H9 (cell line): ENCODE measurements around the gene LSS. TPM values are rescaled to one million over a fixed set of nuclear protein-coding genes. Genes with fewer than 3 reads are reported as not detected.

Experiments used
- DNase-seq: peaks from one replicate; pipeline ENCODE4 v3.0.0-alpha.2; 2017
- H2AFZ ChIP-seq: one replicate; pipeline ENCODE4 v1.6.1; 2013; ENCODE audit warnings: mild to moderate bottlenecking, low read length, control low read depth, moderate library complexity
- H2AK5ac ChIP-seq: 2 replicates; pipeline ENCODE4 v1.6.1; 2013; ENCODE audit warnings: low read length, control low read depth, mixed read lengths; ENCODE audit not compliant: insufficient read length
- H2BK120ac ChIP-seq: one replicate; pipeline ENCODE4 v1.6.1; 2013; ENCODE audit warnings: low read depth, mild to moderate bottlenecking, low read length, control low read depth, inconsistent platforms; ENCODE audit not compliant: poor library complexity, severe bottlenecking
- H2BK12ac ChIP-seq: 2 replicates; pipeline ENCODE4 v1.6.1; 2013; ENCODE audit warnings: low read length, control low read depth, mixed read lengths, low read depth; ENCODE audit not compliant: insufficient read length
- H2BK15ac ChIP-seq: 2 replicates; pipeline ENCODE4 v1.6.1; 2013; ENCODE audit warnings: low read depth, low read length, control low read depth
- H2BK20ac ChIP-seq: one replicate; pipeline ENCODE4 v1.6.1; 2013; ENCODE audit warnings: low read depth, mild to moderate bottlenecking, low read length, control low read depth, inconsistent platforms; ENCODE audit not compliant: poor library complexity, severe bottlenecking
- H2BK5ac ChIP-seq: 2 replicates; pipeline ENCODE4 v1.6.1; 2013; ENCODE audit warnings: low read length, control low read depth, mixed read lengths; ENCODE audit not compliant: insufficient read length
- H3K14ac ChIP-seq: 2 replicates; pipeline ENCODE4 v1.6.1; 2013; ENCODE audit warnings: low read length, control low read depth; ENCODE audit not compliant: insufficient read depth
- H3K18ac ChIP-seq: 2 replicates; pipeline ENCODE4 v1.6.1; 2013; ENCODE audit warnings: low read depth, mild to moderate bottlenecking, mixed read lengths, low read length, control low read depth; ENCODE audit not compliant: insufficient read length
- H3K23ac ChIP-seq: 2 replicates; pipeline ENCODE4 v1.6.1; 2013; ENCODE audit warnings: low read length, control low read depth, mixed read lengths, low read depth; ENCODE audit not compliant: insufficient read length
- H3K23me2 ChIP-seq: 2 replicates; pipeline ENCODE4 v1.6.1; 2013; ENCODE audit warnings: low read depth, mild to moderate bottlenecking, mixed read lengths, low read length, control low read depth; ENCODE audit not compliant: insufficient read length, poor library complexity, severe bottlenecking
- H3K27ac ChIP-seq: 2 replicates; pipeline ENCODE4 v1.5.1; 2013; ENCODE audit warnings: low read length, control low read depth, mixed read lengths, low read depth; ENCODE audit not compliant: insufficient read length
- H3K27me3 ChIP-seq: 2 replicates; pipeline ENCODE4 v1.6.1; 2013; ENCODE audit warnings: low read length, control low read depth, inconsistent platforms; ENCODE audit not compliant: insufficient read depth
- H3K4ac ChIP-seq: 2 replicates; pipeline ENCODE4 v1.6.1; 2013; ENCODE audit warnings: low read depth, mild to moderate bottlenecking, control low read depth, inconsistent platforms, low read length, moderate library complexity
- H3K4me1 ChIP-seq: 2 replicates; pipeline ENCODE4 v1.6.1; 2013; ENCODE audit warnings: low read length, control low read depth, inconsistent platforms; ENCODE audit not compliant: insufficient read depth
- H3K4me2 ChIP-seq: 2 replicates; pipeline ENCODE4 v1.6.1; 2013; ENCODE audit warnings: low read length, control low read depth, mixed read lengths; ENCODE audit not compliant: insufficient read length, insufficient read depth
- H3K56ac ChIP-seq: 2 replicates; pipeline ENCODE4 v1.6.1; 2013; ENCODE audit warnings: low read depth, mild to moderate bottlenecking, mixed read lengths, low read length, control low read depth; ENCODE audit not compliant: insufficient read length
- H3K79me1 ChIP-seq: 2 replicates; pipeline ENCODE4 v1.6.1; 2013; ENCODE audit warnings: low read depth, mild to moderate bottlenecking, moderate library complexity, low read length, control low read depth, inconsistent platforms; ENCODE audit not compliant: insufficient read depth, poor library complexity, severe bottlenecking
- H3K79me2 ChIP-seq: 2 replicates; pipeline ENCODE4 v1.6.1; 2013; ENCODE audit warnings: low read length, control low read depth, inconsistent platforms; ENCODE audit not compliant: insufficient read depth
- H3K9ac ChIP-seq: 2 replicates; pipeline ENCODE4 v1.6.1; 2013; ENCODE audit warnings: low read length, control low read depth, mixed read lengths; ENCODE audit not compliant: insufficient read length; ENCODE audit errors: extremely low read depth
- H3K9me3 ChIP-seq: one replicate; pipeline ENCODE4 v1.6.1; 2013; ENCODE audit warnings: low read depth, low read length, inconsistent platforms; ENCODE audit not compliant: control insufficient read depth
- H3T11ph ChIP-seq: one replicate; pipeline ENCODE4 v1.6.1; 2013; ENCODE audit warnings: mild to moderate bottlenecking, low read length, control low read depth, inconsistent platforms
- H4K20me1 ChIP-seq: one replicate; pipeline ENCODE4 v1.6.1; 2013; ENCODE audit not compliant: control insufficient read depth, insufficient read length, insufficient read depth
- H4K5ac ChIP-seq: 2 replicates; pipeline ENCODE4 v1.6.1; 2013; ENCODE audit warnings: low read depth, mild to moderate bottlenecking, mixed read lengths, low read length, control low read depth; ENCODE audit not compliant: insufficient read length
- H4K8ac ChIP-seq: replicated peaks from 2 replicates; pipeline ENCODE4 v1.6.1; 2013; ENCODE audit warnings: low read length, control low read depth, mixed read lengths, low read depth; ENCODE audit not compliant: insufficient read length
- H4K91ac ChIP-seq: 2 replicates; pipeline ENCODE4 v1.6.1; 2013; ENCODE audit warnings: low read depth, mild to moderate bottlenecking, moderate library complexity, mixed read lengths, low read length, control low read depth; ENCODE audit not compliant: insufficient read length
- H3K27ac Mint-ChIP-seq, 3 experiments: 2 replicates in 2 of 3; 3 replicates in 1 of 3; pipeline ENCODE4 v1.8.0; 2020 to 2021; ENCODE audit warnings: mixed read lengths in 3 of 3, mild to moderate bottlenecking in 1 of 3, moderate library complexity in 1 of 3
- H3K27me3 Mint-ChIP-seq: 2 replicates; pipeline ENCODE4 v1.8.0; 2021; ENCODE audit warnings: low read depth, mild to moderate bottlenecking, moderate library complexity, mixed read lengths
- H3K36me3 Mint-ChIP-seq, 3 experiments: 2 replicates in 2 of 3; 3 replicates in 1 of 3; pipeline ENCODE4 v1.8.0; 2020 to 2021; ENCODE audit warnings: low read depth in 3 of 3, mixed read lengths in 3 of 3; ENCODE audit not compliant: insufficient read depth in 1 of 3
- H3K4me1 Mint-ChIP-seq, 2 experiments: 2 replicates each; pipeline ENCODE4 v1.8.0; 2020; ENCODE audit warnings: mixed read lengths in 2 of 2
- H3K4me3 Mint-ChIP-seq, 2 experiments: 2 replicates in 1 of 2; 3 replicates in 1 of 2; pipeline ENCODE4 v1.8.0; 2020 to 2021; ENCODE audit warnings: mild to moderate bottlenecking in 2 of 2, mixed read lengths in 2 of 2, moderate library complexity in 1 of 2
- H3K9me3 Mint-ChIP-seq, 2 experiments: 2 replicates in 1 of 2; 3 replicates in 1 of 2; pipeline ENCODE4 v1.8.0; 2020; ENCODE audit warnings: mild to moderate bottlenecking in 2 of 2, mixed read lengths in 2 of 2, moderate library complexity in 1 of 2
- WGBS: extraction: QIAGEN DNeasy Blood & Tissue Kit; methylation state at CpG from one replicate; pipeline ENCODE4 v1.1.7; 2013; ENCODE audit warnings: missing lambda C conversion rate, low lambda C conversion rate, mixed read lengths; ENCODE audit not compliant: insufficient read length; ENCODE audit errors: extremely low coverage; 5-methylcytosine and 5-hydroxymethylcytosine counted together
- total RNA-seq: library from RNA; stranded (reverse); gene quantifications from 2 replicates; pipeline ENCODE4 v1.2.1, GENCODE V29; 2021
- TF ChIP-seq, protein P1 (sequence below): fragments of 200-600 bp; sonication (generic); conservative IDR thresholded peaks from 3 replicates; pipeline ENCODE4 v1.8.0; 2021; ENCODE audit warnings: antibody characterized with exemption, mild to moderate bottlenecking

LSS gene
- total RNA-seq, 1 experiment from 2014 or later, result 69.2 TPM

DNA sequence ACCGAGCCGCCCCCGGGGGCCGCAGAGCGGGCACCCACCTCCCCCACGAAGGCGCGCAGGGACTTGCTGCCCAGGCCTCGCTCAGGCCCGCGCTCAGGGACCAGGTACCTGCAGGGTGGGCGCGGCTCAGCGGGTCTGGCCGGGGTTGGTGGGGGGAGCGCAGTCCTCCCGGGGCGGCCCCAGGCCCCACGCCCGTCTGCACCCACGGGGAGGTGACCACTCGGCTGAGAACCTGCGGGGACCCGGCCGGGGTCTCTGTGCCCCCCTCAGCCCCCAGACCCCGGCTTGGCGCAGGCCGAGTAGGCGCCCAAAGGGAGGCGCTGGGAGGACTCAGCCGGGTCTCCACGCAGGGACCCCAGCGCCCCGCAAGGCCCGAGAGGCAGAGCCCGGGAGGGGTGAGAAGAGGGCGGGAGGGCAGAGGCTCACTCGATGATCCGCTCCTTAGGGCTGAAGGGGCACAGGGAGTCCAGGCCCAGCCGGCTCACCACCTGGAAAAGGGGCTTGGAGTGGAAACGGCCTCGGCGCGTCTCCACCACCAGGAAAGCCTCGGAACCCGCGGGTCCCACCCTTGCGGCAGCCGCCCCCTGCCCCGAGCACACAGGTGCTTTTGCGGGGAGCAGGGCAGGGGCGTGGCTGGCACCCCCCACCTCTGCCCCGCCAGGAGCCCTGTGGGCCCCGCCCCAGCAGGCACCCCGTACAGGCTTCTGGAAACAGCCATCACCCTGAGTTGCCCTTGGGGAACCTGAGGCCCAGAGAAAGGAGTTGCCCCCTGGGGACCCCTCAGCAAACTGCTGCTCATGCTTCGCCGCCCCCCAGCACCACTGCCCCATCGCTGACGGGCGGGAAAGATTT lies 82.5 kb downstream of the LSS start:
- Histone ChIP-seq H2BK20ac (no peak overlapping the region), H3K27ac (no peak overlapping the region), H3K23ac (no peak overlapping the region), H4K91ac (no peak overlapping the region), H3K23me2 (no peaks in the 10 kb centered on the region), H3T11ph (no peak overlapping the region), H3K27me3 (no peaks in the 10 kb centered on the region), H3K79me1 (no peaks in the 10 kb centered on the region), H4K20me1 (no peaks in the 10 kb centered on the region), H3K79me2 (no peaks in the 10 kb centered on the region), H3K14ac (no peak overlapping the region), H3K9ac (no peak overlapping the region), H3K4ac (no peak overlapping the region), H3K4me1 (no peaks in the 10 kb centered on the region), H2BK15ac (no peak overlapping the region), H3K9me3 (no peaks in the 10 kb centered on the region), H3K4me2 (no peak overlapping the region), H4K5ac (no peak overlapping the region), H3K56ac (no peak overlapping the region), H2BK120ac (no peak overlapping the region), H4K8ac (no peak overlapping the region), H2BK12ac (no peak overlapping the region), H3K18ac (no peak overlapping the region), H2AFZ (no peak overlapping the region), H2BK5ac (no peak overlapping the region), H2AK5ac (no peak overlapping the region)
- Mint-ChIP-seq H3K36me3 (peaks cover 7 to 10% (median 8%) of the 10 kb centered on the region in 3 experiments; a peak in 5 of 7 replicates), H3K9me3 (peaks cover 5 to 6% of the 10 kb centered on the region in 2 experiments; a peak in 2 of 5 replicates), H3K27ac (peak overlapping the region in 1 of 3 experiments; percentile 69; a peak in 1 of 7 replicates), H3K27me3 (peaks cover 16% of the 10 kb centered on the region), H3K4me3 (no peak overlapping the region; a peak in 1 of 5 replicates), H3K4me1 (peaks cover 13 to 24% of the 10 kb centered on the region in 2 experiments; a peak in 3 of 4 replicates)
- TF ChIP-seq, protein P1, sequence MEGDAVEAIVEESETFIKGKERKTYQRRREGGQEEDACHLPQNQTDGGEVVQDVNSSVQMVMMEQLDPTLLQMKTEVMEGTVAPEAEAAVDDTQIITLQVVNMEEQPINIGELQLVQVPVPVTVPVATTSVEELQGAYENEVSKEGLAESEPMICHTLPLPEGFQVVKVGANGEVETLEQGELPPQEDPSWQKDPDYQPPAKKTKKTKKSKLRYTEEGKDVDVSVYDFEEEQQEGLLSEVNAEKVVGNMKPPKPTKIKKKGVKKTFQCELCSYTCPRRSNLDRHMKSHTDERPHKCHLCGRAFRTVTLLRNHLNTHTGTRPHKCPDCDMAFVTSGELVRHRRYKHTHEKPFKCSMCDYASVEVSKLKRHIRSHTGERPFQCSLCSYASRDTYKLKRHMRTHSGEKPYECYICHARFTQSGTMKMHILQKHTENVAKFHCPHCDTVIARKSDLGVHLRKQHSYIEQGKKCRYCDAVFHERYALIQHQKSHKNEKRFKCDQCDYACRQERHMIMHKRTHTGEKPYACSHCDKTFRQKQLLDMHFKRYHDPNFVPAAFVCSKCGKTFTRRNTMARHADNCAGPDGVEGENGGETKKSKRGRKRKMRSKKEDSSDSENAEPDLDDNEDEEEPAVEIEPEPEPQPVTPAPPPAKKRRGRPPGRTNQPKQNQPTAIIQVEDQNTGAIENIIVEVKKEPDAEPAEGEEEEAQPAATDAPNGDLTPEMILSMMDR, result no peak
- no peak for DNase-seq
- WGBS, result no CpG with 5 or more reads among the region's 60 CpGs
